Mucosa of descending colon (tissue), 3 donors: ENCODE data around the gene HSD11B1. TPM values are rescaled to one million over a fixed set of nuclear protein-coding genes. Genes with fewer than 3 reads are reported as not detected.
A peak's percentile ranks its signal among the peaks of the same experiment; 100 is the strongest.
"Not testable (repeated sequence)": the region's sequence is repeated elsewhere in the genome, so short reads cannot be mapped to it uniquely, and the experiment has no call there.

Source experiments
- ATAC-seq: fragments of 200-7000 bp; cut with Tn5 transposase; one replicate; pipeline ENCODE4 v1.9.1; 2020; ENCODE audit warnings: mild to moderate bottlenecking, moderate library complexity
- DNase-seq, 3 donors: peaks; one replicate each; pipeline ENCODE4 v3.0.0-alpha.2; 2020
- H3K36me3 ChIP-seq: fragments of 200-600 bp; one replicate; pipeline ENCODE4 v1.8.0; 2021; ENCODE audit warnings: low read depth, mild to moderate bottlenecking
- H3K4me1 ChIP-seq: fragments of 200-600 bp; one replicate; pipeline ENCODE4 v1.8.0; 2021; ENCODE audit warnings: low read depth, mild to moderate bottlenecking
- H3K4me3 ChIP-seq: fragments of 200-600 bp; one replicate; pipeline ENCODE4 v1.8.0; 2021; ENCODE audit warnings: mild to moderate bottlenecking
- H3K9me3 ChIP-seq: fragments of 200-600 bp; one replicate; pipeline ENCODE4 v1.8.0; 2021; ENCODE audit warnings: mild to moderate bottlenecking
- CTCF ChIP-seq: fragments of 200-600 bp; IDR thresholded peaks from one replicate; pipeline ENCODE4 v1.8.0; 2022; ENCODE audit warnings: antibody characterized with exemption, mild to moderate bottlenecking
- intact Hi-C, 2 donors: fragments of 100-400 bp; cut with DNase I in 1 of 2; cut with micrococcal nuclease in 1 of 2; formaldehyde crosslinking; loops; one replicate each; pipeline versions ENCODE4 v1.11.0 to v1.11.1; 2022; cut with DNase I, micrococcal nuclease
- total RNA-seq, 3 donors: library from RNA; stranded (reverse); fragmentation: NEBNext Ultra II Directional in 2 of 3; extraction: Animal tissue kit (Norgen Biotek cat#: 25700) in 2 of 3; gene quantifications; one replicate each; pipeline versions ENCODE4 v1.2.1 to v1.2.4, GENCODE V29; 2021 to 2023
- donor health status: DM: no; HTN: no; CAD: no; lungs with moderate emphysema.
- donor health status: DM: no; HTN: no; CAD: no.
- donor health status: DM: no; HTN: yes; CAD: no.

The HSD11B1 gene
- total RNA-seq, 3 donors from 2014 or later: 2.8 to 5.7 TPM; not detected in 1

- no peaks in the 10 kb centered on the region for H3K36me3 ChIP-seq
- peak in 2 of 3 donors; percentile 66 to 83 for DNase-seq
- no peaks in the 10 kb centered on the region for H3K4me1 ChIP-seq
- intact Hi-C loops: loop anchor here (5.0 kb wide), 2 partner anchors 91 to 116 kb away; no protein-coding TSS in a partner anchor
- no peaks in the 10 kb centered on the region for H3K9me3 ChIP-seq
- TF ChIP-seq CTCF: peak; percentile 70
- peak; percentile 85 for ATAC-seq
- no peak overlapping the region for H3K4me3 ChIP-seq
Observed at GRCh38 chr1:209692745-209693504, 11.7 kb upstream of the HSD11B1 start.

GRCh38 chr1:209696673-209697072, 8.0 kb upstream of the HSD11B1 start:
- H3K36me3 ChIP-seq: no peaks in the 10 kb centered on the region
- H3K9me3 ChIP-seq: no peaks in the 10 kb centered on the region
- intact Hi-C loops: no loop called here
- H3K4me1 ChIP-seq: no peaks in the 10 kb centered on the region
- ATAC-seq (no peak), DNase-seq (no peak)
- no peak overlapping the region for H3K4me3 ChIP-seq
- TF ChIP-seq CTCF: no peak

GRCh38 chr1:209697126-209697525, 7.5 kb upstream of the HSD11B1 start:
- intact Hi-C loops: no loop called here
- Histone ChIP-seq H3K9me3 (no peaks in the 10 kb centered on the region), H3K4me1 (no peaks in the 10 kb centered on the region), H3K36me3 (no peaks in the 10 kb centered on the region), H3K4me3 (no peak overlapping the region)
- ATAC-seq (peak; percentile 43), DNase-seq (no peak)
- TF ChIP-seq CTCF: no peak

- ATAC-seq, H3K36me3 ChIP-seq, H3K9me3 ChIP-seq, DNase-seq, H3K4me1 ChIP-seq, H3K4me3 ChIP-seq, intact Hi-C loops: not testable (repeated sequence)
Observed at GRCh38 chr1:209700686-209701085, 4.0 kb upstream of the HSD11B1 start.

- H3K9me3 ChIP-seq: no peaks in the 10 kb centered on the region
- no peak for TF ChIP-seq CTCF
- H3K4me3 ChIP-seq: no peak overlapping the region
- DNase-seq: no peak
- intact Hi-C loops: no loop called here
- H3K4me1 ChIP-seq: no peaks in the 10 kb centered on the region
- no peaks in the 10 kb centered on the region for H3K36me3 ChIP-seq
- ATAC-seq: no peak
Observed at GRCh38 chr1:209702832-209703231, 1.8 kb upstream of the HSD11B1 start.

GRCh38 chr1:209703834-209704504, 677 bp upstream of the HSD11B1 start:
- intact Hi-C loops: no loop called here

More at GRCh38 chr1:209703834-209704504, 677 bp upstream of the HSD11B1 start:
- Histone ChIP-seq H3K4me3 (no peak overlapping the region), H3K4me1 (no peaks in the 10 kb centered on the region), H3K36me3 (no peaks in the 10 kb centered on the region), H3K9me3 (no peaks in the 10 kb centered on the region)
- DNase-seq: no peak
- TF ChIP-seq CTCF: no peak
- ATAC-seq: no peak
